Right cardiac atrium (tissue), 5 donors: ENCODE measurements around the gene CLSTN2. TPM values are rescaled to one million over a fixed set of nuclear protein-coding genes. Genes with fewer than 3 reads are reported as not detected.

Experiments
- ATAC-seq, 2 donors: fragments of 200-7000 bp; cut with Tn5 transposase; one replicate each; pipeline versions ENCODE4 v1.8.0 to v1.9.1; 2020; ENCODE audit warnings: moderate library complexity in 2 of 2, mild to moderate bottlenecking in 1 of 2
- DNase-seq, 3 donors: peaks; one replicate each; pipeline ENCODE4 v3.0.0-alpha.2; 2020
- H3K27ac ChIP-seq: one replicate; pipeline ENCODE4 v1.5.1; 2013; ENCODE audit warnings: mild to moderate bottlenecking, low read length, control low read depth, moderate library complexity
- H3K27me3 ChIP-seq: one replicate; pipeline ENCODE4 v1.6.1; 2013; ENCODE audit not compliant: control insufficient read depth, insufficient read depth
- H3K4me1 ChIP-seq: one replicate; pipeline ENCODE4 v1.6.1; 2013; ENCODE audit warnings: low read length; ENCODE audit not compliant: control insufficient read depth, insufficient read depth
- H3K4me3 ChIP-seq: one replicate; pipeline ENCODE4 v1.5.1; 2013; ENCODE audit warnings: low read length, control low read depth
- H3K9me3 ChIP-seq: one replicate; pipeline ENCODE4 v1.6.1; 2013; ENCODE audit warnings: low read length; ENCODE audit not compliant: control insufficient read depth
- WGBS: extraction: QIAGEN DNeasy Blood & Tissue Kit; methylation state at CpG from one replicate; pipeline ENCODE4 v1.1.7; 2013; 5-methylcytosine and 5-hydroxymethylcytosine counted together
- intact Hi-C, 4 donors: fragments of 100-400 bp; cut with DNase I; formaldehyde crosslinking; loops; one replicate each; pipeline versions ENCODE4 v1.11.0 to v1.14.0; 2022 to 2023
- polyA plus RNA-seq: library from polyadenylated mRNA; stranded (reverse); fragments of 200-250 nt; gene quantifications from one replicate; pipeline ENCODE4 v1.2.3, GENCODE V29; 2013
- total RNA-seq, 4 donors: library from RNA; stranded (reverse); fragmentation: NEBNext Ultra II Directional; extraction: Animal tissue kit (Norgen Biotek cat#: 25700); gene quantifications; one replicate each; pipeline ENCODE4 v1.2.1, GENCODE V29; 2021
- donor health status: healthy with polysubstance abuse.
- donor health status: DM: no; HTN: yes; CAD: no.
- donor health status: DM: no; HTN: no; CAD: no.
- donor health status: DM: no; HTN: yes; CAD: no; lungs with severe emphysema.
- donor health status: DM: yes; HTN: yes; CAD: no.

CLSTN2 gene
- total and polyA plus RNA-seq, 5 donors = 3.7 to 31.5 (median 24.8) TPM

DNA sequence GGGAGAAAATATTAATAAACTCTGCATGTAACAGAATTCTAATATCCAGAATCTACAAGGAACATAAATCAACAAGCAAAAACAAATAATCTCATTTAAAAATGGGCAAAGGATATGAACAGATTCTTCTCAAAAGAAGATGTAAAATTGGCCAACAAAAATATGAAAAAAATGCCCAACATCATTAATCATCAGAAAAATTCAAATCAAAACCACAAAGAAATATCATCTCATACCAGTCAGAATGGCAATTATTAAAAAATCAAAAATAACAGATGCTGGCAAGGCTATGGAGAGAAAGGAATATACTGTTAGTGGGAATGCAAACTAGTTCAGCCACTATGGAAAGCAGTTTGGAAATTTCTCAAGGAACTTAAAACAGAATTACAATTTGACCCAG, 592.2 kb downstream of the CLSTN2 start:
- DNase-seq = no peak
- H3K4me3 ChIP-seq = no peak overlapping the region
- no peaks in the 10 kb centered on the region for H3K27me3 ChIP-seq
- ATAC-seq = no peak
- intact Hi-C loops = no loop called here
- H3K9me3 ChIP-seq = no peaks in the 10 kb centered on the region
- no peak overlapping the region for H3K27ac ChIP-seq
- H3K4me1 ChIP-seq = no peaks in the 10 kb centered on the region

DNA sequence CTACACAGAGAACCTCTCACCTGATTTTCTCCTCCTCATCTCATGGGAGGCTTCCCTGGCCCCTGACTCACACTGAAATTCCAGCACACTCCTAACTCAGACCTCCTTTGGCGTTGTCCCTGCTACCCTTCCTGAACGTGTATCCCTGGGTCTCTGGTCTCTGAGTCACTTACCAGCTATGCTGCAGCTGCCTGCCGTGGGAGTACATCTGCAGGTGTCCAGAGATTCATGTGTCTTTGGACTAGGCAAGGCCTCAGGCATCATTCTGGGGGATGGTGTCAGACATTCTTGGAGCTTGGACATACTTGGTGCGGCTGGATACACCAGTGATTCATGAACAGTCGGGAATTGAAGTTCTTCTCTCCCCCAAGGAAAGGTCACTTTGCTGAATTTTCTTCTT, 594.1 kb downstream of the CLSTN2 start:
- ATAC-seq (no peak), DNase-seq (no peak)
- Histone ChIP-seq H3K9me3 (no peaks in the 10 kb centered on the region), H3K4me1 (no peaks in the 10 kb centered on the region), H3K27ac (no peak overlapping the region), H3K4me3 (no peak overlapping the region), H3K27me3 (no peaks in the 10 kb centered on the region)
- intact Hi-C loops = no loop called here
- 68% methylated on average over 5 of the region's 5 CpGs for WGBS

- DNase-seq = no peak
- ATAC-seq = no peak
- H3K4me3 ChIP-seq = no peak overlapping the region
- no peaks in the 10 kb centered on the region for H3K27me3 ChIP-seq
- no peak overlapping the region for H3K27ac ChIP-seq
- 44% methylated on average over 1 of the region's 1 CpG for WGBS
- intact Hi-C loops = no loop called here
- no peaks in the 10 kb centered on the region for H3K9me3 ChIP-seq
- no peaks in the 10 kb centered on the region for H3K4me1 ChIP-seq
Observed at GRCh38 chr3:140529558-140529957, 594.6 kb downstream of the CLSTN2 start.

DNA sequence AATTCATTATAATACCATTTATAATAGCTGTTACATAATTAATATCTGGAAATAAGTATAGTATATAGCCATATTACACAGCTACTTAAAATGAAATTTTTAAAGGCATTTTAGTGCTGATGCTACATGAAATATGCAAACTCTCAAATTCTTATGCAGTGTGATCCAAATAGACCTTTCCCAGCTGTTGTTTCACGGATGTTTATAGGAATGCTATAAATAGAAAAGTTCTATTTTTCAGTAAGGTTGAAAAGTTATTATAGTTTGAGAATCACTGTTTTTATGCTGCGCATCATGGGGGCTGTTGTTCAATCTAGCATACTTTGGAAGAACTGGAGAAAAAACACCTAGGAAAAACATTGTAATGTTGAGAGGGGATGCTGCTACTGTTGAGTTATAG, 595.1 kb downstream of the CLSTN2 start:
- ATAC-seq = no peak
- Histone ChIP-seq H3K27me3 (no peaks in the 10 kb centered on the region), H3K9me3 (peaks cover 2% of the 10 kb centered on the region), H3K27ac (no peak overlapping the region), H3K4me3 (no peak overlapping the region), H3K4me1 (no peaks in the 10 kb centered on the region)
- intact Hi-C loops = no loop called here
- 84% methylated on average over 2 of the region's 2 CpGs for WGBS
- no peak for DNase-seq

- H3K27ac ChIP-seq = no peak overlapping the region
- WGBS = 87% methylated on average over 3 of the region's 3 CpGs
- intact Hi-C loops = no loop called here
Observed at GRCh38 chr3:140530603-140531002, 595.6 kb downstream of the CLSTN2 start.

GRCh38 chr3:140532793-140533330, 597.9 kb downstream of the CLSTN2 start:
- DNase-seq (no peak), ATAC-seq (no peak)
- H3K4me1 ChIP-seq = no peaks in the 10 kb centered on the region
- intact Hi-C loops = no loop called here
- H3K4me3 ChIP-seq = no peak overlapping the region
- 70% methylated on average over 2 of the region's 2 CpGs for WGBS
- no peak overlapping the region for H3K27ac ChIP-seq
- H3K9me3 ChIP-seq = peaks cover 2% of the 10 kb centered on the region
- no peaks in the 10 kb centered on the region for H3K27me3 ChIP-seq

More at GRCh38 chr3:140530603-140531002, 595.6 kb downstream of the CLSTN2 start:
- Histone ChIP-seq H3K27me3 (no peaks in the 10 kb centered on the region), H3K4me1 (no peaks in the 10 kb centered on the region), H3K9me3 (peaks cover 2% of the 10 kb centered on the region), H3K4me3 (no peak overlapping the region)
- ATAC-seq = peak in 1 of 2 donors; percentile 40
- DNase-seq = no peak

DNA sequence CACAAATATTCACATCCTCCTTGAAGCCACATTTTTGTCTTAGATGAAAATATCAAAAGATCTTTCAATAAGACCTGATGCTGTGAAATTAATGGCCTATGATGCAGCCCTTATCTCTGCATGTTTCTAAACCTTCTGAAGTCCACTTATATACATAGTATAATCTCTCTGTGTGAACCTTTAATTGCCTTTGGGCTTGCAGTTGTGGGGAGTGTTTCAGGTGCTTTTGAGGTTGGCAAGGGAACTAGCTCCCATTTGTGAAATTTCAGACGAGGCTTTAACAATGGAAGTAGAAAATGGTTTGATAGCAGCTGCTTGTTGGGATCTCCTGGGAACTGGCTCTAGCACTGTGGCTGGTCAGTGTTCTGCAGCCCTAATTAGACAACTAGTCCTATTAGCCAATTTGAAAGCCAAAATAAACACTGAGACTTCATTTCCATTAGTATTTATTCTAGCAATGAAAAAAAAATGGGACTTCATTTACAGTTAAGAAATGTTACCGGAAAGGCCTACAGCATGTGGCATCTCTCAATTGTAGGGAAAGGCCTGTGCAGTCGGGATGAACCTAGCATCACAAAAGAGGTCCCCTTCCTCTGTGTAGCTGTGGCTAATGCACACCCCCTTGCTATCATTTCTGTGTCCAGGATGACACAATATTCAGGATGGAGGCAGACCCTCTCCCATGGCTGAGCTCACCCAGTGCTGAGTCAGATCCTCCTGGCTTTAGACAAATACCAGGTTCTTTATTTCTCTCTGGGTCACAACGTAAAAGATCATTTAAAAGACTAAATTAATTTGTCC, 602.1 kb downstream of the CLSTN2 start:
- ATAC-seq (peak in 1 of 2 donors; percentile 55), DNase-seq (no peak)
- Histone ChIP-seq H3K27ac (no peak overlapping the region), H3K9me3 (peaks cover 2% of the 10 kb centered on the region), H3K4me1 (no peaks in the 10 kb centered on the region), H3K27me3 (no peaks in the 10 kb centered on the region), H3K4me3 (no peak overlapping the region)
- WGBS = 51% methylated on average over 4 of the region's 4 CpGs
- intact Hi-C loops = no loop called here

GRCh38 chr3:140537727-140538082, 602.7 kb downstream of the CLSTN2 start:
- WGBS = 86% methylated on average over 3 of the region's 3 CpGs
- Histone ChIP-seq H3K27me3 (no peaks in the 10 kb centered on the region), H3K4me3 (no peak overlapping the region), H3K4me1 (no peaks in the 10 kb centered on the region), H3K9me3 (peaks cover 2% of the 10 kb centered on the region), H3K27ac (no peak overlapping the region)
- ATAC-seq (no peak), DNase-seq (no peak)
- intact Hi-C loops = no loop called here

DNA sequence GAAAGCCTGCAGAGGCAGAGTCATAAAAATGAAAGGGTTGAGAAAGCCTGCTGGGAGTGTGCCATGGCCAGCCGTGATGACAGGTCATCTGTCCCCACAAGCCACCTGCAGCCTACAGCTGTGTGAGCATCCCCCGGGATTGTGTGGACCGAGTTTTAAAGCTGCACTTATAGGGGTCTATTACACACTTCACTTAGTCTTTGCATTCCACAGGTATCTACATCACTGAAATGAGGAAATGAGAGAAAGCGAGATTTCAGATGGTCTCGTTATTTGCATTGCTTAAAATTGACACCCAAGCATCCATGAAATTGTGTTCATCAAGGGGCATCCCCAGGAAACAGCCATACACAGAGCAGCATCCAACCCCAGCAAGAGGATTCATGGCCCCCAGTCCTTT, 605.3 kb downstream of the CLSTN2 start:
- intact Hi-C loops = no loop called here
- H3K27ac ChIP-seq = no peak overlapping the region
- no peak for ATAC-seq
- no peaks in the 10 kb centered on the region for H3K9me3 ChIP-seq
- no peaks in the 10 kb centered on the region for H3K27me3 ChIP-seq
- no peak overlapping the region for H3K4me3 ChIP-seq
- 82% methylated on average over 5 of the region's 5 CpGs for WGBS
- no peak for DNase-seq
- H3K4me1 ChIP-seq = no peaks in the 10 kb centered on the region

- Histone ChIP-seq H3K27ac (no peak overlapping the region), H3K4me1 (no peaks in the 10 kb centered on the region), H3K9me3 (no peaks in the 10 kb centered on the region), H3K27me3 (no peaks in the 10 kb centered on the region), H3K4me3 (no peak overlapping the region)
- intact Hi-C loops = no loop called here
- no peak for DNase-seq
- ATAC-seq = no peak
- 88% methylated on average over 1 of the region's 1 CpG for WGBS
Observed at GRCh38 chr3:140541975-140542653, 607.1 kb downstream of the CLSTN2 start.

DNA sequence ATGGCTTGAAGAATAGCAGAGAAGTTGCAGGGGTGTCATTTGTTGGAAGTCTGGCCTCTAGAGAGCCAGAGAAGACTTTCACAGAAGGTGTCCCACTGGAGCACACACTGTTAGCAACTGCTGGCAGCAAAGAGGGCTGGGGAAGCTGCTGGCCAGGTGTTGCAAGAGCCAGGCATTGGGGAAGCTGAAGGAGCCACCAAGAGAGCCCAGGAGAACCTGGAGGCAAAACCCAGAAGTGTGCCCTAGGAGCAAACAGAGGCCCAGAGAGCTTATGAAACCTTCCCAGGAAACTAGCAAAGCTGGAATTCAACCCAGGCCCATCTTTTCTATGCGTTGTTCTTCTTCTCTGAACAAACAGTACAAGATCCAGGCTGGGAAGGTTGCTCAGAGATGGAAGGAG, 610.2 kb downstream of the CLSTN2 start:
- WGBS = 86% methylated on average over 1 of the region's 1 CpG

More for the DNA sequence above, 610.2 kb downstream of the CLSTN2 start:
- no peak for ATAC-seq
- Histone ChIP-seq H3K9me3 (no peaks in the 10 kb centered on the region), H3K4me3 (no peak overlapping the region), H3K4me1 (no peaks in the 10 kb centered on the region), H3K27ac (no peak overlapping the region), H3K27me3 (no peaks in the 10 kb centered on the region)
- intact Hi-C loops = no loop called here
- no peak for DNase-seq
